Non-pigmented ciliary epithelial cell (primary cell): ENCODE data around the gene KLK10.

Experiments
- DNase-seq: peaks from one replicate; pipeline ENCODE4 v3.0.0-alpha.2; 2010; ENCODE audit warnings: low read depth

The KLK10 gene, protein sequence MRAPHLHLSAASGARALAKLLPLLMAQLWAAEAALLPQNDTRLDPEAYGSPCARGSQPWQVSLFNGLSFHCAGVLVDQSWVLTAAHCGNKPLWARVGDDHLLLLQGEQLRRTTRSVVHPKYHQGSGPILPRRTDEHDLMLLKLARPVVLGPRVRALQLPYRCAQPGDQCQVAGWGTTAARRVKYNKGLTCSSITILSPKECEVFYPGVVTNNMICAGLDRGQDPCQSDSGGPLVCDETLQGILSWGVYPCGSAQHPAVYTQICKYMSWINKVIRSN

DNA sequence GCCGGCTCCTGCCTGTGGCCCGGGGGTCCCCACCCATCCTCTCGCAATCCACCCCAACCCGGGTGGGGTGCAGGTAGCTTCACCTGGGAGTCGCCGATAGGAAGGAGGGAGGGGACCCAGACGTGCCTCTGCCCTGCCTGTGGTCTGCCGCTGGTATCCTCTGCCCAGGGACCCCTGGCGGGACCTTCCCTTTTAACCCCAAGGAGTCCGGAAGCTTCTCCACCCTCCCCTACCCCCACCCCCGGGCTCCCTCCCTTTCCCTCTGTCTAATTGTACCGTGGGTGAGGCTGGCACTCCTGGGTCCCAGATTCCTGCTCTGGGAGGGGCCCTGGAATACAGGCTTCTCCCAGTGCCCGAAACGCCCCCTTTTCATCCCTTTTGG is at the start of gene KLK10:
Gene KLK10, minus strand, starts transcription at position 166 of the 382 bp plus-strand sequence. CDS start 579 bp downstream, outside the sequence.
- DNase-seq = no peak

GRCh38 chr19:51066393-51067186 is 47.1 kb upstream of the KLK10 start:
- no peak for DNase-seq

DNA sequence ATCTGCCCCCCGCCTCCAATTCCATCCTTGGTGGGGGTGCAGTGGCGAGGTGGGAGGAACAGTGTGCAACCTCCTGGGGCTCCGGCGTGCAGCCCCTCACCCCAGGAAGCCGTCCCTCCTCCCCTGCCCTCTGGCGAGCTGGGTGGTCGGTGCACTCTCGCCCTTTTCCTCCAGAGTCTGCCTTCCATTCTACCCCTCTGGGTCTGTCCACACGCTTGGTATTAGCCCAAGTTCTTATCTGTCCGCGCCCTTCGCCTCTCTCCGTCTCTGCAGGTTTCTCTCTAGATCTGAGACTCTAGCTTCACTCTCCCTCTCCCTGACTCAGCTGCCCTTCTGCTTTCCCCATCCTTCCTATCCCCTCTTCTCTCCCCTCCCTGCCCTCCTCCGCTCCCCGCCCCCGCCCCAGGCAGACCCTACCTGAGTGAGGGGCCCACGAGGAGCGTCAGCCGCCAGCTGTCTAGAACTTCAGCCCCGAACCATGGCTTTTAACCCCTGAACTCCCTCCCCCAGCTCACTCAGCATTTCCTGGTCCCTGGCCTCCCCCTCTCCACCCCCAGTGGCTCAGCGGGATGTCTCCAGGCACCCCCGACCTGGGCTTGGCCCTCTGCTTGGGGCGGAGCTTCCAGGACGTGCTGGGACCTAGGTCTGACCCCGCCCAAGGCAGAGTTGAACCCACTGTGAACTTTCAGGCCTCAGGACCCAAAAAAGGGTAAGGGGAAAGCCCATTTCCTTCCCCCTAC is 45.9 kb upstream of the KLK10 start:
- DNase-seq = no peak

DNA sequence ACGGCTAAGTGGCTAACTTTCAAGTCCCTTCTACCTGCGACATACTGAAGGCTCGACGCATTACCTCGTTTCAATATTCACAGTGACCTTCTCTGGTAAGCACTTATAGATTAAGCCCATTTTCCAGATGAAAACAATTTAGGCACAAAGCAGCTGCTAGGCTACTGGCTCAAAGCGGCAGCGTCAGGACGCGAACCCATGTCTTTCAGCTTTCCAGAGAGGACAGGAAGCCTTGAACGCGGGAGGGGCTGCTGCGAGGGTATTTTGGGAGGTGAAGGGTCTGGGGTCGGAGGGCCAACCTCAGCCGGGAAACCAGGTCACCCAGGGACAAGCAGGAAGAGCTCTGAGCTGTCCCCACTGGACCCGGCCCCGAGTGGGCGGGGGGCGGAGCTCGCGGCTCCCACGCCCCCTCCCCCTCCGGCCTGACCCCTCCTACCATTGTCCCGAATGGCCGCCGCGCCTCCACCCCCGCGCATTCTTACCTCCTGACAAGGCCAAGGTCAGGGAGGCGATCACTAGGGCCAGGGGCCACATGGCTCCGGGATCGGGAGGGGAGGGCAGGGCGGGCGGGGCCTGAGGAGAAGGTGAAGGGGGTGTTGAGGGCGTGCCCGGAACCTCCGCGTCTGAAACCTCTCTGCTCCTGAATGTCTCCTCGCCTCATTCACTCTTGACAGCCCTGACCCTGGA is 45.2 kb upstream of the KLK10 start, which contains the start of gene KLK13:
Gene KLK13, minus strand, starts transcription at position 559 of the 687 bp plus-strand sequence. Its CDS starts 25 bp downstream, at position 534.
- DNase-seq = no peak

GRCh38 chr19:51063664-51064063 is 44.2 kb upstream of the KLK10 start:
- DNase-seq = no peak

- DNase-seq = no peak
These were observed 41.5 kb upstream of the KLK10 start for GRCh38 chr19:51060973-51061372.

DNA sequence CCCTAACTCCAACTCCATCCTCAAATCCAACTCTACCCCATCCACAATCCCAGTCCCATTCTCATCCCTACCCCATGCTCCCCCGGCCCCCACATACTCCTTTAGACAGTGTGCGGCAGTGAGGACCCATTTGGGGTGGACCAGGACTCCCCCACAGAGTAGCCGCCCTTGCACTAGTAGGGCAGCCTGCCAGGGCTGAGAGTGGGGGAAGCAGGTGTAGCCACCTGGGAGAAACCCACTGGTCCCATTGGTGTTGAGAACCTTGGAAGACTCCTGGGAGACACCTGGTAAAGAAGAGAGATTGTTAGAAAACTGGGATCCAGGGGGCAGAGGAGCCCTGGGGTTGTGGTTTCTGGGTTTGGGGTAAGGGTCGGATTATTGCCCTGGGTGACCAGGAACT is 40.8 kb upstream of the KLK10 start:
- DNase-seq = no peak

GRCh38 chr19:51059715-51060114 is 40.2 kb upstream of the KLK10 start:
- no peak for DNase-seq

DNA sequence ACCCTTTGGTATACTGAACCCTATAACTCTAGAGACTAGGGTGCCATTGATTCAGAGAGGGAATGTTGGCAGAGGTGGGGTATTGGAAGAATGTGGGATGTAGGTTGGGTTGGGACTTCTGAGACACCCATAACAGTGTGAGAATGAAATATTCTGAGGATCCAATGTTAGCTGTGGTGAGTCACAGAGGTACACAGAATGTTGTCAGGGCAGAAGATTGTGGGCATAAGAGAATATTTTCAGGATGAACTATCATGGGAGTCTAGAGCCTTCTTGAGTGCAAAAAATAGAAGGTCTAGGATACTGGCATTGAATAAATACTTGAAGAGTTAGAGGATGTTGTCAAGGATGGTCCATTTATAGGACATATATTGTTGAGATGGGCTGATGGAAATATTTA is 36.4 kb upstream of the KLK10 start:
- DNase-seq = no peak

DNA sequence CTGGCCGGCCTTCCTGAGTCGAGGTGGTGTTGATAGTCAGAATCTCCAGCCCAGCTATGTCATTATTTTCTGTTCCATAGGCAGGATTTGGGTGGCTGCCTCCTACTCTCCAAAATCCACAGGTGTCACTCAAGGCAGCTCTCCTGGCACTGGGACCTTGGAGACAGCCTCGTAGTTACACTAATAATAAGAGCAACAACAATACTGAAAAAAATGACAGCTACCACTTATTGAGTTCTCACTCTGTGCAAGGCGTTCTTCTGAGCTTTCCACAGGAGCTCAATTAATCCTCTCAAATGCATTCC is 27.5 kb upstream of the KLK10 start:
- no peak for DNase-seq

GRCh38 chr19:51044327-51044726 is 24.8 kb upstream of the KLK10 start:
- DNase-seq = no peak

DNA sequence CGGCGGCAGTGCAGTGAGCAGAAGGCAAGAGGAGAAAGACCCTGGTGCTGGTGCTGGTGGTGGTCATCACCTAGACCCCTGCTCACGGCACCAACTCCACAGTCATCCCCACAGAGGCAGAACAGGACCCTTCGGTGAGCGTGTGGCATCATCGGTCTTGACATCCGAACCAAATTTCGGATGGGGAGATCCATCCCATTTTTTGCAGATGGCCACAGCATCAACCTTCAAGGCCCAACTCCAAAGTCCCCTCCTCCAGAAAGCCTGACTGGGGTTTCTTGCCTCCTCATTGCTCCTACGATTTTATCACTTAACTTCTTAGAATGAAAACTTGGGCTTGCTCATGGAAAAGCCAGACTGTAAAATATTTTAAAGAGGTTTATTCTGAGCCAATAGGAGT is 24.0 kb upstream of the KLK10 start:
- DNase-seq = no peak

GRCh38 chr19:51040151-51040550 is 20.6 kb upstream of the KLK10 start:
- DNase-seq = no peak

DNA sequence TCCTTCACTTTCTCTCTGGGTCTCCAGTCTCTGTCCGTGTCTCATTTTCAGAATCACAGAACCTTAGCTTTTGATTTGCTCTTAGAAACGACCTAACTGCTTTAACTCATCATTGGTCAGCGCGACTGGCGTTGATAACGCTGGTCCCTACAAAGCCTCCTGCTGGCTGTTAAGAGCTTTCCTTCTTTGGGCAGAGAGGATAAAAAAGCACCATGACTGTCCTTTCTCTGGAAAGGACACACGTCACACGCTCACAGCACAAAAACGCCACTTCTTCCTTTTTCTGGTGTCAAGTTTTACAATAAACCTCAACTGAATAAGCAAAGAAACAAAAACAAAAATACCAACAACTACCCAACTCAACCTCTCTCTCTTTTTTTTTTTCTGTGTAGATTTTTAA is 17.0 kb upstream of the KLK10 start:
- no peak for DNase-seq

- no peak for DNase-seq
These were observed 15.2 kb upstream of the KLK10 start, which contains the start of gene KLK12 for GRCh38 chr19:51034704-51035103. KLK12 (minus strand) TSS chr19:51035002; CDS start chr19:51034621, 381 bp downstream.

- no peak for DNase-seq
These were observed 12.3 kb upstream of the KLK10 start for GRCh38 chr19:51031880-51032225.

DNA sequence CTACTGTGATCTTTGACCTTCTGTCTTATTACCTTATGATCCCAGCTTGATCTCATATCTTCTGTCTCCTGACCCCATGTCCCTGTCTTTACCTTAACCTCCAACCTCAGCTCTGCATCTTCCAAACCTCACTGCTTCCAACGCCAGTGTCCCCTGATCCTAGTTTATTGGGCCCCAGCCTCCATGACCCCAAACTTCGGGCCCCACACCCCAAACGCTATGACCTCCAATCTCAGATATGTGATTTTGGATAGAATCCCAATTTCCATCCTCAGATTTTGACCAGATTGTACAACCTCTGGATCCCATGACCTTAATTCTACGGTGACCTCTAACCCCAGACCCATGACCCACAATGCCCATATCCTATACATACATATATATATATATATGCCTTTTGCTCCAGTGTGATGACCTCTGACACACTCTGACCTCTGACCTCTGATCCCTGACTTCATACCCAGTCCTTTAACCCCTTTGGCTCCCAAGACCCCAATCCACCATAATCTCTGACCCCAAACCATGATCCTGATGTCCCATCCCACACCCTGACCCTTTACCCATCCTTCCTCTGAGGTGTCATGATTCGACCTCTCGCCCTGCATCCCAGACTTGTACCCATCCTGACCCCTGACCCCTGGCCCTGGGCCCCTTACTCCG is 11.8 kb upstream of the KLK10 start:
- no peak for DNase-seq

- DNase-seq = no peak
These were observed 11.1 kb upstream of the KLK10 start for GRCh38 chr19:51030631-51031030.

- no peak for DNase-seq
These were observed 10.2 kb upstream of the KLK10 start for GRCh38 chr19:51029718-51030117.

DNA sequence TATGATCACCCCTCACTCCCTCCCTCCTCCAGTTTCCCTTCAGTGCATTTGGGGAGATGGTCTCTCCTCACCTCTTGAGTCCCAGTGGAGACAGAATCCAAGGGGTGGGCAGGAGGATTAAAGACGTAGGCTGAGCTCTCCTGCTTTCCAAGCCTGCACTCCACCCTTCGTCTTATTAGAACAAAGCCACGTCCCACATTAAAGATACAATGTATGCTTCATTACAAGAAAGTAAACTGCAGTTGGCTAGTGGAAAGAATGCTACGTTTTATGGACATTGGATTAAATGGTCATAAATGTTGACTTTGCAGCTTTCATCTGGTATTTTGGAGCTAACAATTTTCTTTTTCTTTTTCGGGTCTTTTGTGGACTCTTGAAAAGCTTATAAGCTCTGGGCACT is 8.4 kb upstream of the KLK10 start:
- no peak for DNase-seq

DNA sequence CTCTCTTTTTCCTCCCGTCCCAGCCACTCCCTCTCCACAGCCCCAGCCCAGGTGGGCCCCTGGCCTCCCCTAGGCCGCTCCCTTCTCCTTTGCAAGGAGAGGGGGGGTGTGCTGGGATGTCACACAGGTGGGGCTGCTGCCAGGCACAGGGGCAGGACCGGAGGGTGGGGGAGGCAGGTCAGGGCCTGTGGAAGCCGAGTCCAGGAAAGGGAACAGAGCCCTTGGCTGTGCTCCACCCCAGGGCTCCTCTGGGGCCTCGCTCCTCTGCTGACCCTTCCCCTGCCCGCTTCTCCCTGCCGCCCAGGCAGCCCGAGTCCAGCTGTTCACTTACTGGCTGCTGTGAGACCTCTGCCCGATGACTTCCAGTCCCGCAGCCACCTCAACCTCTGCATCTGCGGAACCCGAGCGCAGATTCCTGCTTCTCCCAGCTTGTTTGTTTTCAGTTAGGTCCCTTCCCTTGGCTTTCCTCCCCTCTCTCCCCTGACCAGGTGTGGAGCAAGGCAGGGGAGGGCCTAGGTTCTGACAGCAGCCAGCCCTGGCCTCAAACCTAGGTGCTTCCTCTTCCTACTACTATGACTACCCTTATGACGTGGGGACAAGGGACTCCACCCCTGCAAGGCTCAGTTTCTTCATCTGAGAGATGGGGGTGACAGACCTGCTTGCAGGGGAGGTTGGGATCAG is 7.8 kb upstream of the KLK10 start:
- DNase-seq = no peak

GRCh38 chr19:51026554-51026831 is 7.0 kb upstream of the KLK10 start, which contains the start of gene KLK11:
KLK11 (minus strand) TSS chr19:51026616; CDS start chr19:51025631, 985 bp downstream.
- no peak for DNase-seq
